Suprapubic skin (tissue), 4 donors: Measurements from ENCODE around the gene PPP1R13B. TPM values are rescaled to one million over a fixed set of nuclear protein-coding genes. Genes with fewer than 3 reads are reported as not detected.

Source experiments
- DNase-seq, 2 donors: peaks; one replicate each; pipeline ENCODE4 v3.0.0-alpha.2; 2019; ENCODE audit warnings: low spot score in 2 of 2
- H3K27ac ChIP-seq: fragments of 200-600 bp; sonication (generic); one replicate; pipeline ENCODE4 v1.5.1; 2019
- H3K27me3 ChIP-seq: fragments of 200-600 bp; sonication (generic); one replicate; pipeline ENCODE4 v1.5.1; 2019
- H3K36me3 ChIP-seq: fragments of 200-600 bp; sonication (generic); one replicate; pipeline ENCODE4 v1.5.1; 2019
- H3K4me1 ChIP-seq: fragments of 200-600 bp; sonication (generic); one replicate; pipeline ENCODE4 v1.5.1; 2019
- H3K4me3 ChIP-seq: fragments of 200-600 bp; sonication (generic); one replicate; pipeline ENCODE4 v1.5.1; 2019; ENCODE audit warnings: mild to moderate bottlenecking
- H3K9me3 ChIP-seq: fragments of 200-600 bp; sonication (generic); one replicate; pipeline ENCODE4 v1.5.1; 2019
- CTCF ChIP-seq, 2 donors: fragments of 200-600 bp in 1 of 2; fragments of 450-650 bp in 1 of 2; sonication (generic) in 1 of 2; IDR thresholded peaks; one replicate each; pipeline ENCODE4 v1.5.1; 2016 to 2019; ENCODE audit warnings: antibody characterized with exemption in 2 of 2, mild to moderate bottlenecking in 1 of 2, moderate library complexity in 1 of 2
- EP300 ChIP-seq: sonication (generic); formaldehyde crosslinking; IDR thresholded peaks from one replicate; pipeline ENCODE4 v1.6.1; 2017; ENCODE audit warnings: antibody characterized with exemption
- POLR2A ChIP-seq, 2 donors: fragments of 450-650 bp; IDR thresholded peaks; one replicate each; pipeline ENCODE4 v1.6.1; 2017; ENCODE audit warnings: antibody characterized with exemption in 2 of 2, mild to moderate bottlenecking in 2 of 2, moderate library complexity in 2 of 2
- POLR2AphosphoS5 ChIP-seq, 3 donors: sonication (generic); formaldehyde crosslinking; IDR thresholded peaks; one replicate each; pipeline ENCODE4 v1.6.1; 2017; ENCODE audit warnings: antibody characterized with exemption in 3 of 3
- WGBS: methylation state at CpG from one replicate; pipeline ENCODE4 v1.1.5; 2018; 5-methylcytosine and 5-hydroxymethylcytosine counted together
- total RNA-seq, 4 donors: library from RNA; depleted of rRNA; stranded (reverse); fragments of >200 nt; gene quantifications; one replicate each; pipeline ENCODE4 v1.1.0, GENCODE V29; 2016

The PPP1R13B gene
- total RNA-seq, 4 donors from 2014 or later, result 21.7 to 51.6 (median 36.4) TPM

- Histone ChIP-seq H3K4me3 (no peak overlapping the region), H3K9me3 (no peaks in the 10 kb centered on the region), H3K36me3 (peaks cover 79% of the 10 kb centered on the region), H3K4me1 (peaks cover 7% of the 10 kb centered on the region), H3K27me3 (no peaks in the 10 kb centered on the region), H3K27ac (no peak overlapping the region)
- TF ChIP-seq CTCF (IDR thresholded peaks at IDR 0.05), result no peak
- TF ChIP-seq EP300, result no peak
- no peak for TF ChIP-seq POLR2A (IDR thresholded peaks at IDR 0.05)
- no peak for TF ChIP-seq POLR2AphosphoS5 (IDR thresholded peaks at IDR 0.05)
- peak in 1 of 2 donors; percentile 49 for DNase-seq
- whole genome bisulfite sequencing, result 83% methylated on average over 6 of the region's 6 CpGs
Measured at GRCh38 chr14:103684471-103684870, 162.9 kb downstream of the PPP1R13B start.

Other genes with a start within 250 kb of the PPP1R13B start
- 100 to 1,000 TPM; 195 to 421 (median 214) TPM for gene KLC1, start 218.4 kb downstream of the PPP1R13B start, total RNA-seq
- 10 to 100 TPM in 3 of 4 donors, 1 to 10 TPM in 1; 7.5 to 20.5 (median 19.5) TPM for gene XRCC3, start 132.1 kb downstream of the PPP1R13B start, total RNA-seq
- gene ZFYVE21, start 131.8 kb downstream of the PPP1R13B start, total RNA-seq, result 100 to 1,000 TPM; 168 to 190 (median 177) TPM
- gene TDRD9, start 80.9 kb upstream of the PPP1R13B start, total RNA-seq, result 1 to 10 TPM in 2 of 4 donors, not detected in 2; 1.0 to 1.7 TPM
- gene RD3L, start 95.0 kb upstream of the PPP1R13B start, total RNA-seq, result not detected
- gene ASPG, start 238.1 kb upstream of the PPP1R13B start, total RNA-seq, result 10 to 100 TPM; 26.0 to 38.5 (median 28.2) TPM